HTR-8/SVneo (cell line): ENCODE data around the gene TRPC4.
A peak's percentile ranks its signal among the peaks of the same experiment; 100 is the strongest.
"Not testable (repeated sequence)": the region's sequence is repeated elsewhere in the genome, so short reads cannot be mapped to it uniquely, and the experiment has no call there.

Experiments
- DNase-seq: peaks from one replicate; pipeline ENCODE4 v3.0.0; 2011; ENCODE audit warnings: low spot score, mixed read lengths; ENCODE audit not compliant: insufficient read length
- FAIRE-seq: peaks from 2 replicates; lab custom pipeline; 2011; peaks lifted over from hg19 to GRCh38; lab: Jason Lieb, UNC

TRPC4 gene

DNA sequence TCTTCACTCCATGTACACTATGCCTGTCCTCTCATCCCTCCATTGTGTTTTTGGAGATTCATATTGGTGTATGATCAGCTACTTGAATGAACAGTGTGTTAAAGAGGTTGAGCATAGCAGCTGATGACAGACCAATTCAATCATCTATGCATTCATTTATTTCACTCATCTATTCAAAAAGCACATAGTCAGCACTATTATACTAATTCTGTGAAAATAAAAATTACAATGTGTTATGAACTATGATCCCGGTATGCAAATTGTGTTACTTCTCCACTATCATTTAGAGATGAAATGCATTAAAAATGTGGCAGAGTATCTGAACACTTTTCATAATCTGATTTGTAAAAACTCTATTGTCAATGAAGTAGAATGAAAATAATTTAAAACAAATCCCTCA is 5.9 kb downstream of the TRPC4 start:
- FAIRE-seq: no peak
- no peak for DNase-seq

DNA sequence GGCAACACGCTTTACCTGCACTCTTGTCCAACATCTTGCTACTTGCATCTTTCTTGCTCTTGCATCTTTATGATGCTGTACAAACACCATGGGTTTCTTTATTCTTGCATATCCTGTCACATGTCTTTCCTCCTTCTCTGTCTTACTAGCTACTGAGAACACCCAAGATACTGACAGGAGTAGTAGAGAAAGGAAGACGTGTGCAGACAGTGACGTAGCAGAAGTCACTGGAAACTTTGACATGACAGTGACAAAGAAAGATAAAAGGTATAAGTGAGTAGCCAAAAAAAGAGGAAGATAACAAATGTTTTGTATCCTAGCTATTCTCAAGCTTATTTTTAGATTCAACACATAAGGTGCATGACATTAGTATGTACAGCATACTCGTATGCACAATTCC is 34.2 kb downstream of the TRPC4 start:
- no peak for FAIRE-seq
- DNase-seq: no peak

DNA sequence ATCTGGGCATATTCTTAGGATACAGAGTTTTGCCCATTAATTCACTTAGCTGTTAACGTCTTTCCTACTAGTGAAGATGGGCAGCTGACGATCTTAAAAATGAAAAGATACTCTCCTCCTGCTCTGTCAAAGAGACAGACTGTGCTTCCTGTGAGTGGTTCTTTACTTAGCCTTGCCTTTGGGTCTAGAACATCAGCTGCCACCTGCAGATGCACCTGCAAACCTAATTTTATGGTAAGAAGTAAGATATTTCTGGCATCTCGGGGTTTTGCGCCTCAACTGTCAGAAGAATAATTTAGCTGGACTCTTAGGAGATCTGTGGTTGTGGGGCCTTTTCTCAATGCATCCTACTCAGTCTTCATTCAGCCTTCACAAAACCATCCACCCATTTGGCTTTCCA is 36.2 kb downstream of the TRPC4 start:
- FAIRE-seq (no peak), DNase-seq (no peak)

DNA sequence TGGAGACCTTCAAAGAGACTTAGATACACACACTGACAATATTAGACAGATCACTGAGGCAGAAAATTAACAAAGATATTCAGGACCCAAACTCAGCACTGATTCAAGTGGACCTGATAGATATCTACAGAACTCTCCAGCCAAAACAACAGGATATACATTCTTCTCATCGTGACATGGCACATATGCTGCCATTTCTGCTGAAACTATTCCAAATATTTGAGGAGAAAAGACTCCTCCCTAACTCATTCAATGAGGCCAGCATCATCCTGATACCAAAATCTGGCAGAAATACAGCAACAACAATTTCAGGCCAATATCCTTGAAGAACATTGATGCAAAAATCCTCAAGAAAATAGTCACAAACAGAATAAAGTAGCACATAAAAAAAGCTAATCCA is 53.3 kb downstream of the TRPC4 start:
- DNase-seq (no peak), FAIRE-seq (no peak)

DNA sequence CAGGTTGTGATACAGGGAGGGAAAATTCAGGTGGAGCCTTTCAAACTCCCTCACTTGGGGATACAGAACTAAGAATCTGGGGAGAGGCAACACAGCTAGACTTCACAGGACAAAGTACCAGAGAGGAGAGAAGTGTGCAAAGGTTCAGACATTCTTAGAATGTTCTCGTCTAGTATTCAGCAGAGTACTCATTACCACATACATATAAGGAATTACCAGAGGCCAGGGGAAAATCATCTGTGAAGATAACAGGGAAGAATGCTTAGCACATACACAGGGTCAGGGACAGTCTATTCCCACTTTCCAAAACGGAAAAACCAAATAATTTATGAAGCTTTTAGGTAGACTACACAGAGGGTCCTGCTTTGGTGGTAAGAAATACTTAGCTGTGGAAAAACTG is 58.1 kb downstream of the TRPC4 start:
- FAIRE-seq (no peak), DNase-seq (no peak)

DNA sequence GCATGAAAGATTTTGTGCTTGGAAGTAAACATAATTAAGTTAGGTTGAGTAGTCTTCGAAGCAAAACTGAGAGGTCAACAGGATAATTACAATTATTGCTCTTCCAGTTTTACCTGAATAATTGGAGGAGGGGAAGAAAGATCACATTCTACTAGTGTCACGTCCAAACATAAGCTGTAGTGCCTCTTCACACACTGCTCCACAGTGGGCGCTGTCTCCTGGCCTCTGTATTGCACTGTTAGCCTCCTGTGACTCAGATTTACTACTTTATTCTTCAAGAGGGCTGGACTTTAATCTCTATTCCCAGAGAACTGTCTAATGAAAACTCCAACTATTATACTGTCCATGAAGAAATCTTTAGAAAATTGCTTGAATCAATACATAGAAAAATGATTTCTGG is 62.9 kb downstream of the TRPC4 start:
- no peak for DNase-seq
- no peak for FAIRE-seq

DNA sequence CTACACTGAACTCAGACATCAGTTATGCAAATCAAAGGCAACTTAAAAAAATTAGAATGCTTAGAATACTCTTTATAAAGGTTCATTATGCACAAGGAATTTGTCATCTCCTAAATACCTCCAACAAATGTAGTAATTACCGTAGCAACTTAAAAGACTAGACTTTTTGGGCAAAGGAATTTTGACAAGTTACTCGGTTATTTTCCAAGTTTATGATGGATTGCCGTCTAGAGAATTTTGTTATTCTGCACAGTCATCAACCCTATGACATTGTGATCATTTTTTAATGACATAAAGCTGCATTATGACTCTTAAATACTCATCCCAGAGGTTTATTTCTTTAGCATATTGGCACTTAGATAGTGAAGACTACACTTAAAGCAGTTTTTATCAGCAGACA is 71.9 kb downstream of the TRPC4 start:
- DNase-seq (no peak), FAIRE-seq (no peak)

DNA sequence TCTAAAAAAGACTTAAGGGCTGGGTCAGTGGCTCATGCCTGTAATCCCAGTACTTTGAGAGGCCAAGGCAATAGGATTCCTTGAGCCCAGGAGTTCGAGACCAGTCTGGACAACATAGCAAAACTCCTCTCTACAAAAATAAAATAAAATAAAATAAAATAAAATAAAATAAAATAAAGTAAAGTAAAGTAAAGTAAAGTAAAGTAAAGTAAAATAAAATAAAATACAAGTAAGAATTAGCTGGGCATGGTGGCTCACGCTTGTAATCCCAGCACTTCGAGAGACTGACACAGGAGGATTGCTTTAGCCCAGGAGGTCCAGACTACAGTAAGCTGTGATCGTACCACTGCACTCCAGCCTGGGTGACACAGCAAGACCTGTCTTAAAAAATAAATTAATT is 72.8 kb downstream of the TRPC4 start:
- not testable (repeated sequence) for DNase-seq, FAIRE-seq

DNA sequence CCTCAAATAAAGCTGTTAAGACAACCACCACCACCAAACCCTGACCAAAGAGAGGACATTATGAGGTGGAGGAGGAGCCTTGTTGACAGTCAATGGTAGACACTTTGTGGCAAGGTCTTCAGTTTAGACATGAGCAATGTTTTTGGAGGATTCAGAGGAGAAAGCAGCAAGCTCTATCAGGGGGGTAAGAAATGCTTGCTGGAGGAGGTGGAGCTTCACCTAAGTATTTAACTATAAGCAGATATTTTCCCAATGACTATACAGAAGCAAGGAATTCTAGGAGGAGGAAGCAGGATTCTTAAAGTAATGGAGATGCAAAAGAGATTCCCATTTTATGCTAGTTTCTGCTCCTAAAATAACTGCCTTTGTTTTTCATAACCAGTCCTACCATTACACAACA is 74.2 kb downstream of the TRPC4 start:
- no peak for FAIRE-seq

DNA sequence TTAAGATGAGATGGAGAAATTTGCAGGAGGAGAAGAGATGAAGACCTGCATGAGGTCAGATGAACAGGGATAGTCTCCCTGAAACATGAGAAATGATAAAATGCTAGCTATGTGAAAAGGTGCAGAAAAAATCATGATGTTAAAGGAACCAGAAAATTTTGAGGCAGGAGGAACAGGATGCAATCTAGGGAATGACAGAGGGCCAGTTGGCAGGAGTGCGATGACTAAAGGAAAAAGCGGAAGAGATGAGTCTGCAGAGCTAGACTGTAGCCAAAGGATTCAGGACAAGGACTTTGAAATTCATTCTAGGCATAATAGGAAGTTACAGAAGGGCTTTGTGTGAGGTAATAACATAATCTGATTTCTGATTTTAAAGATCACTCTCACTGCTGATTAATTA is 77.9 kb downstream of the TRPC4 start:
- FAIRE-seq (no peak), DNase-seq (no peak)

More for the DNA sequence above, 74.2 kb downstream of the TRPC4 start:
- no peak for DNase-seq

DNA sequence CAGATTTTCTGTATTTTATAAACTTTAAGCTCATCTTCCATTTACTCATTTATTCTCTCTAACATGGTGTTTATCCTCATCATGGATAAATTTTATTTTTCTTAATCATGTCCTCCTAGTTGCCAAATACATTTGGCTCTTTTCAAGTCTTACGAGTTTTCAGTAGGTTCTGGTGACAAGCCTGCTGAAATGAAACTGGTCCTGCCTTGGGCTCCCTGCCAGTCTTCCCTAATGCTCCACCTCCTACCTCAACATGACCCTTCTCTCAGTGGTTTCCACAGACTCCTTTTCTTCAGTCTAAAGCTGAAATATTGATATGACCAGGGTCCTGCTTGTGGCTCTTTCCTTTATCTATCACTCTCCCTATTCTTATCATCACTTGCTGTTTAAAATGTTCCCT is 81.2 kb downstream of the TRPC4 start:
- FAIRE-seq (no peak), DNase-seq (no peak)

DNA sequence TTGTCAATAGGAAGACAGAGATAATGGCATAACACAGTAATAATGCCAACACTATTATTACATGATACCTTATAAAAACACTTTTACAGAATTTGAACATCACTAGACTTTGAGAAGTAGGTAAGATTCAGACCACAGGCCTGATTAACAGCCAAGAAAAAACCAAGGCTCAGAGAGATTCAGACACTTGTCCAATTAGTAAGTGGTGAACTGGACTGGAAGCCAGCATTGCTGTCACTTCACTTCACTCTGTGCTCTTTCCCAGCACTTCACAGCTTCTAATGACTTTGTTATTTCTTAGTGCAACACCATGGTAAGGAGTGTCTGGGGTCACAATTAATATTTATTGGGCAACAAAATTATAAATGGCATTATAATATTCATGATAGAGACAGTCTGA is 91.9 kb downstream of the TRPC4 start:
- DNase-seq (no peak), FAIRE-seq (no peak)

DNA sequence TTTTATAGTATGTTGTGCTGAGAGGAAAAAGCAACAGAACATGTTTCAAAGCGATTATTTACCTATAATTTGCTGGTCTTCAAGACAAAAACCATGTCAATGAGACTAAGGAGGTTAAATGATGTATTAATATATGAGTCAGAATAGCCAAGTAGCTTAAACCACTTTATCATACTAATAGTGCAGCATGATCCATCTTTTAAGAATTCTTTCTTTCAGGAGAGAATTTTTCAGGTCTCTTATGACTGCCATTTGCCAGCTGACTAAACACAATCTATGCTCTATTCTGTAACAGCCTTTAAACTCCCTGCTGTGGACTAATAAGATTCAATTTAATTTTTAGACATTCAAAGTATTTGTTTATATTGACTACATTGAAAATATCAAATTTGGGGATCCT is 93.7 kb downstream of the TRPC4 start:
- DNase-seq (no peak), FAIRE-seq (no peak)

DNA sequence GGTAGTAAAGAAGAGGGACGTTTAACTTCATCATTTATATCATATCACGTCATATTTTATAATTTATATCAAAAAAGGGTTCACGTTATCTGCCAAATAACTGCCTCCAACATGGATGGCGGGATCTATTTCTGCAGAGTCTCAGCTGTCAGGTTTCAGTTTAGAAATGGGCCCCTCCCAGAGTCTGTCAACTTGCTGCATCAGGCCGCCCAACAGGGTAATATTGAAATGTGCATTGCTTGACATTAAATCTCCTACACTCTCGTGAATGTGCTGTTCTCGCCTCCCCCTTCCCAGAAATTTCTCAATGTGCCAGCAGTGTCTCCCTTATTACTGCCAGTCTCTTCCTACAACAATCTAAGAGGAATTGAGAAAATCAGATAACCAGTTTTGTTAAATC is 96.9 kb downstream of the TRPC4 start:
- FAIRE-seq (no peak), DNase-seq (no peak)

DNA sequence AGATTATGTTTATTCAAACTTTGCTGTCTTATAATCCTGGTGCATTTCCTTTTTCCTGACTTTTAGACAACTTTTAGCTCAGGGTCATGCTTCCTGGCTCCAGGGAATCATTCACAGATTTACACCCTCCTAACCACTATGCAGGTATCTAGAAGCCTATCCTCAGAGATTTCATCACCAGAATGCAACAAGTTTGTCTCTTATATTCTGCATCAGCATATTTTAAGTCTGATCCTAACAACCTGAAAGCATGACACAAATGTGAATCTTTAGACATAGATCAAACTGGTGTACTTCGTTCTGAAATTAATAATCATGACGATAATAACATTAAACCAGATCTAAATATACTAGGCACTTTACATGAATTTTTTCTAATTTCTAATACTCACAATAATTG is 100.0 kb downstream of the TRPC4 start:
- DNase-seq: no peak
- FAIRE-seq: no peak

DNA sequence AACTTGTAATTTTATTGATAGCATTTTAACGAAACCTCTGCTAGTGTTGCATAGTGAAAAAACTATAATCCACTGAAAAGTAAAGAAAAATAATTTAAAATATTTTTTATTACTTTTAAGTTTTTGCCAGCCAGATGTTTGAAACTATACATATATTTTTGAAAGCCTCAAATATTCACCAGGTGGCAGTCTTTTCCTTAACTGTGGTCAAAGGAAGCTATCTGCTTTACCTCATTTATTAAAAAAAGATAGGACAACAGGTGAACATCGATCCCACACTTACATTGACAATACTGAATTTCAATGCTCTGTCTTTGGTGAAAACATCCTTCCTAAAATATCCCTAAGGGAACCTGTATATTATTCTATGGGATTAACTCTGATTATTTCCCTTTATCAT is 100.5 kb downstream of the TRPC4 start:
- no peak for DNase-seq
- FAIRE-seq: no peak

DNA sequence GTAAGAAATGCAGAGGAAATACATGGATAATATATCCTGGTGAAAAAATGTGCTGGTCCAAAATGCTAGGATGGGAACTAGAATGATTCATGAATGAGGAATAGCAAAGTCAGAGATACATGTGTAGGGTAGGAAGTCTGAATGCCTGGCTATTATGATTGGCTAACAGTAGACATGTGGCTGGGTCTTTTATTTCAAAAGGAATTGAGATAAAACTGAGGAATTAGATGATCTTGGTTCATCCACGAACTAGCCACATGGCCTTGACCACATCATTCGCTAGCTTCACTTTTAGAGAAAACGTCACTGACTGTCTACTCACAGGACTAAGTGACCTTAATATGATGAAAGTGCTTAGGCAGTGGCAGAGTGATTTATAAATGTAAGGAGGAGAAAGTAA is 103.1 kb downstream of the TRPC4 start:
- no peak for FAIRE-seq
- no peak for DNase-seq

DNA sequence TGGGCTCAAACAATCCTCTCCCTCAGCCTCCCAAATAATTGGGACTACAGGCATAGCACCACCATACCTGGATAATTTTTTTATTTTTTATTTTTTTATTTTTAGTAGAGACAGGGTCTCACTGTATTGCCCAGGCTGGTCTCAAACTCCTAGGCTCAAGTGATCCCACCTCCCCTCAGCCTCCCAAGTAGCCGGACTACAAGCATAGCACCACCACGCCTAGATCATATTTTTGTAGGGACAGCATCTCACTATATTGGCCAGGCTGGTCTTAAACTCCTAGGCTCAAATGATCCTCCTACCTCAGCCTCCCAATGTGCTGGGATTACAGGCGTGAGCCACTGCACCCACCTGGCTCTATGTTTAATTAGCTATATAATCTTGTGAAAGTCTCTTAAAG is 114.2 kb downstream of the TRPC4 start:
- DNase-seq: no peak

DNA sequence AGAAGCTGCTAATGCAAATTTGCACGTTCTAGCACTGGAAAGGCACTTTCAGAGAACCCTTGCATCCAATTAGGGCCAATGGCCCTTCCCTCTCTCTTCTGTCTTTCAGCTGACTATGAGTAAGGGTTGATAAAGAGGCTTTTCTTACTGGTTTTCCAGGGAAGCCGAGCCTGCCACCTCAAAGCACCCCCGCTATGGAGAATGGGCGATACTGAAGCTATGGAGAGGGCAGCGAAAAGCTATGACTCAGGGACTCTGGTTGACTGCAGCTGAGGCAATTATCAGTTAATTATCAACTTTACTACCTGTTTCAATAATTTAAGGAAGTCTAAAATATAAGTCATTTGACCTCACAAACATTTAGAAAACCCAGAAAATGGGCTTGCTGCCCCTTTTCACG is 115.8 kb downstream of the TRPC4 start:
- DNase-seq (no peak), FAIRE-seq (no peak)

More for the DNA sequence above, 114.2 kb downstream of the TRPC4 start:
- no peak for FAIRE-seq

DNA sequence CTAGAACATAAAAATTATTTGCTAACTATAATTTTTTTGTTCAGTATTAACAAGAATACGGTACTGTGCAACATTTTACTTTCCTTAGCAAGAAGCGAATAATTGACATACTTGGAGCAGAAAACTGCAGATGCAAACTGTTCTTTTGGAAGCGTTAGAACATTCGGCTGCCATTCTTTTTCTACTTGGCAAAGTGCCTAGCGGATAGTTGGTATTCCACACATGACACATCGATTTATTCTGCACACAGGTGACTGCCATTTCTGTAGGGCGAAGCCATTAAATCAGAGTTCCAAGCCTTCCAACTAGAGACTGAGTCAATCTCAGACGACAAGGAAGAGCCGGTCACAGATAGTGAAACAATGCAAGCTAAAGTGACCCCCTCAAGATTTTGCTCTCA is 117.4 kb downstream of the TRPC4 start:
- DNase-seq (no peak), FAIRE-seq (no peak)

DNA sequence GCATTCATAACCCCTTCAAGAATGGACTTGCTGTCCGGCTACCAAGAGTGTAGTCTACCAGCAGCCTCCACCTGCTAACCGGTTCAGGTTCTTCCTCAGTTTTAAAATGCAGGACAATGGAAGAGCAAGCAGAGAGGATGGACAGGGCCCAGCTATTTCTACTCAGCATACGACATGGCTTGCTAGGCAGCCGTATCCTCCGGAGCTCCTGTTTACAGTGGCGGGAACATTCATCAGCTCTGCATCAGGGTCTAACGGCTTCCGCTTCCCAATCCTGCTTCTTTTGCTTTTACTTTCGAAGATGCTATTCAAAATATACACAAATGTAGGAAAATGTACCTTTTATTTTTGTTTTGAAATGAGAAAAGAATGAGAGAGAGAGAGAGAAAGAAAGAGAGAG is 118.5 kb downstream of the TRPC4 start:
- FAIRE-seq (no peak), DNase-seq (no peak)

DNA sequence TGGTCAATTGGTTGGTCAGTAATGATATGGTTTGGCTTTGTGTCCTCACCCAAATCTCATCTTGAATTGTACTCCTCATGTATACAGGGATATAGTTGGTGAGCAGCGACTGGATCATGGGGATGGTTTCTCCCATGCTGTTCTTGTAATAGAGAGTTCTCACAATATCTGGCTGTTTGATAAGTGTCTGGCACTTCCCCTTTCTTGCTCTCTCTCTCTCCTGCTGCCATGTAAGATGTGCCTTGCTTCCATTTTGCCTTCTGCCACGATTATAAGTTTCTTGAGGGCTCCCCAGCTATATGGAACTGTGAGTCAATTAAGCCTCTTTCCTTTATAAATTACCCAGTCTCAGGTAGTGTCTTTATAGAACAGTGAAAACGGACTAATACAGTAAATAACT is 120.7 kb downstream of the TRPC4 start:
- FAIRE-seq: no peak

DNA sequence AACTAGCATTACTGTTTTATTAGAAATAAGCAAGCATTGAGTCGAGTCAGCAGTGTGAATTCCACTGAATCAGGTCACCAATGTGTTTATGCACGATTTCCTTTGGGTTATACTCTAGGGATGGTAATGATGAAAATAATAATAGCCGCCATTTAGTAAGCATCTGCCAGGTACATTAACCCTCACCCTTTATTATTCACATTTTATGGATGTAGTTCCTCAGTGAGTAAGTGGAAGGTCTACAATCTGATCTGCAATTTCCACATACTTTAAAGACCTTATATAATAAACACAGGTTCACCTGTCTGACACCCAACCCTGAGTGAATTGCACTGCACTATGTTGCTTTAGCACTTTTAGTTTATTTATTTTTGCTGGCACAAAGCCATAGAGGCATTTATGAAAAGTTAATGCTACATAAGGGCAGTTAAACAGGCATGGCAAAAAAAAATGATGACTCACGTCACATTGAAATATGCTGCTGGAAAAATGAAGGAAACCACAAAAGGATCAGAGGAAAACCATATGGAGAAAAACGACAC is 122.4 kb downstream of the TRPC4 start:
- DNase-seq (peak; percentile 28), FAIRE-seq (no peak)

More for the DNA sequence above, 120.7 kb downstream of the TRPC4 start:
- no peak for DNase-seq
